ENCODE results near the gene MGLL.

MGLL gene

DNA sequence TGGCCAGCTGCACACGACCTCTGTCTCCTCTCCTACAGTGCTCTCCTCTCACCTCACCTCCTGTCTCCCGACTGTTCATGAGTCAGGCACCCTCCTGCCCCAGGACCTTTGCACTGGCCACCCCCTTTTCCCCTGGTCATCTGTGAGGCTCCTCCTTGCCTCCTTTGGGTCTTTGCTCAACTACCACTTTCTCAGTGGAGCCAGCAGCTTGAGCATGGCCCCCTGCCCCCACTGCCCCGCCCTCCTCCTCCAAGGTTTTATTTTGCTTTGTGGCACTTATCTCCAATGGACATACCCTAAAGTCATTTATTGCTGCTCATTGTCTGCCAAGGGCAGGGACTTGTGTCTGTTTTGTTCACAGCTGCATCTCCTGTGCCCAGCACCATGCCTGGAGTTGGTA lies 64.3 kb downstream of the MGLL start:
- no peak for DNase-seq (ENCODE audit: low read depth in 3 of 3)

DNA sequence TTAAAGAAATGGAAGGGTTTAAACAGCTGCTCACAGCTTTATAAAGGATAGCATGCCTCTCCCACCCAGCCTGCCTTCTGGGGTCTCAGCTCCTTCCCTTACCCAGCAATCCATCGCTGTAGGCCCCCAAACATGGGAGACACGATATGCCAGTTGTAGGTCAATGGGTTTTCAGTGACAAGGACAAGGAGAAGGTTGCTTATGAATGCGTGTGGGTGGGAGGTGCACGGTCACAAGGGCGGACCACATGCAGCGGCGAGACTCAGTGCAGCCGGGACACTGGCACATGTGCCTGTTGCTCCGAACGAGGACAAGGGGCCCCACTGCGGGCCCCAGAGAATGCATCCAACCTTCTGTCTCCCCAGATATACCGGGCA lies 67.0 kb downstream of the MGLL start:
- no peak for DNase-seq (ENCODE audit: low read depth in 3 of 3)

DNA sequence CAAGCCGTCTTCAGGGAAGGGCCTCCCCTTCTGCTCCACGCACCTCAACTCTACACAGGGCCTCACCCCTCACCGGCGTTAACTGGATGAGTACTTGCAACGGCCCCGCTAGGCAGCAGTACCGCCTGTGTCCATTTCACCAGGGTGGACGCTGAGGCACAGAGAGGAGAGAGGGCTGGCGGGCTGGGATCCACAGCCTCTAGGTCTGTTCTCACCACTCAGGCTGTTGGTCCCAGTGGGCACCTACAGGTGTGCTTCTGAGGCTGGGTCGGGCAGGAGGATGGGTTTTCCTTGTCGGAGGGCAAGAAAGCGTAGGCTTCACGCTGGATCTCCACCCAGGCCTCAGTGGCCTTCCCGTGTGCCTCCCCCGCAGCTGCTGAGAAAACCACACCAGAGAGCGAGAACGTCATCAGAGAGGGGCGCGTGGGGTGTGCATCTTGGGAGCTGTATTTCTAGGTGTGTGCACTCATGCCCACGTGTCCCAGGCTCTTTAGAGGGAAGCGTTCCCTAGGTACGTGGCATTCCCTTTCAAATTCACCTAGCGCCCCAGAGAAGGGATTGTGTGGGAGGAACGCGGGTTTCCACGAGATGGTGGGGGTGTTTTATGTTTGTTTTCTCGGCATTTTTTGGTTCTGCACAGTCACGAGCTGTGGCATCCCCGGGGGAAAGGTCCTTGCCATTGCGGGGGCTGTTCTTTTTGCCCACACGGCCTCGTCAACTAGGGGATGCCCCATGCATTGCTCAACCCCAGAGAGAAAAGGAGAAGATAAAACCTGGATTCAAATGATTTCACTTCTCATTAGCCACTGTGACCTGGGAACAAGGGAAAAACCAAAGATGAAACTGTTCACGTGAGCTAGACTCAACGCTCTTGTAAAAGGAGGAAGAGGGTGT lies 67.7 kb downstream of the MGLL start:
- DNase-seq (ENCODE audit: low read depth in 3 of 3): peak in 1 of 3 experiments; percentile 22

DNA sequence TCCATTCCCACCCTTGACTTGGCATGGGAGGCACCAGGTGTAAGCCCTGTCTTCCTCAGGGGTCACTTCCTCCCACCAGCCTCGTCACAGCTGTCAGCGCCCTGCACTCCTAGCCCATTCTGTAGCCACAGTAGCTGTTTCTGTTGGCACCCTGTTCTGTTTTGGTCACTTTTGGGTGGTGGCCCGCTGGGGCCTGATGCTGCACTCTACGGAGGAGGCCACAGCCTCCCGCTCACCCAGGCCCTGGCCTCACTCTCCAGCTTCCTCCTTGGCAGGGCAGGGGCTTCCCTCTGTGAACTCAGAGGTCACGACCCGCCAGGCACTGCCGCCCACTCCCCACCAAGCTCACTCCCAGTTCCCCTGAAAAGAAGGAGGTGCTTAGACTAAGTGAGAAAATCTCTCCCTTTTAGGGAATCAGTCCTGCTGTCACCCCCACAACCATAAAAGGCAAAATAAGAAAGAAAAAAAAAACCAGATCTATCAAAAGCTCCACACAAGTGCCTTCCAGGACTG lies 68.4 kb downstream of the MGLL start:
- DNase-seq (ENCODE audit: low read depth in 3 of 3): no peak

DNA sequence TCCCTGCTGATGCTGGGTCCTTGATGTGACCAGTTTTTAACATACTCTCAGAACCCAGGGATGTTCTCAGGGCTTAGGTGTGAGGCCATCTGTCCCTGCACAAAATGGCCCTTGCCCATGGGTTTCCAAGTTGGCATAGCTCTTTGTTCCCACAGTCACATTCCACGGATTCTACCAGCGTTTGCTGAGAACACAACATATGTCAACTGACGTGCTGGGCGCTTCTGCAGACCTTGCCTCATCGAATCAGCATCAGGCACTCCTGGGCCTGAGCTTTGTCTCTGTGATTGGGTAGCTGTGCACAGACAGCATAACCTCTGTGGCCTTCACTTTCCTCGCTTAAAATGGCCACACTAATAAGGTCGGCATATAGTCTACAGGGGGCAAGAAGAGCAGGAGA lies 69.0 kb downstream of the MGLL start:
- DNase-seq (ENCODE audit: low read depth in 3 of 3): no peak

DNA sequence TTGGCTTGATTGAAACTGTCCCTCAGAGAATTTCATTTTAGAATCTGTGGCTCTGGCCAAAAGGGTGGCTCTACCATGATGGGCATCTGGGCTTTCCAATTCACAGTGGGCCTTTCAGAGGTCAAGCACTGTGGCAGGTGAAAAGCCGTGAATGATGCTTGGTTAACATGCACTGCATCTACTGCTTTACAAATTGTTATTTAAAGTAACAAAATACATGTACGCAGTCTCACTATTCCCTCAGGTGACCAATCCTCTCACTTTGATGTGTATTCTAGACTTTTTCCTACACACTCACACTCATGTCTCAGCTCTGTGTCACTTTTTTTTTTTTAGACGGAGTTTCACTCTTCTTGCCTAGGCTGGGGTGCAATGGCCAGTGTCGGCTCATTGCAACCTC lies 70.5 kb downstream of the MGLL start:
- no peak for DNase-seq (ENCODE audit: low read depth in 3 of 3)

DNA sequence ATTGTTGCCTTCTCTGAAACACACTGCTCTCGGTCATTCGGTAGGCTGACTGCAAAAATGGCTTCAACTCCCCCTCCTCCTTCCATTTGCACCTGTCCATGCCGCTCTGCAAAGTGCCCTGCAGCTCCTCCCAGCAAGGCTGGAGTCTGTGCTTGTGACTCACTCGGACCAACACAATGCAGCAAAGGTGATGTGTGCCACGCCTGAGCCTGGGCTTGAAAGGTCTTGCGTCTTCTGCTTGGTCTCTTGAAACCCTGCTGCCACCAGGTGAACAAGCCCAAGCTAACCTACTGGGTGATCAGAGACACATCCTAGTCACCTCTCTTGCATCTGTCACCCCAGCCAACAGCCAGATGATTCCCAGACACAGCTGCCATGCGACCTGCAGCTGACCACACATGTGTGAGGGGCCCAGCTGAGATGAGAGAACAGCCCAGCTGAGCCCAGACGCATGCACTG lies 71.1 kb downstream of the MGLL start:
- no peak for DNase-seq (ENCODE audit: low read depth in 3 of 3)

DNA sequence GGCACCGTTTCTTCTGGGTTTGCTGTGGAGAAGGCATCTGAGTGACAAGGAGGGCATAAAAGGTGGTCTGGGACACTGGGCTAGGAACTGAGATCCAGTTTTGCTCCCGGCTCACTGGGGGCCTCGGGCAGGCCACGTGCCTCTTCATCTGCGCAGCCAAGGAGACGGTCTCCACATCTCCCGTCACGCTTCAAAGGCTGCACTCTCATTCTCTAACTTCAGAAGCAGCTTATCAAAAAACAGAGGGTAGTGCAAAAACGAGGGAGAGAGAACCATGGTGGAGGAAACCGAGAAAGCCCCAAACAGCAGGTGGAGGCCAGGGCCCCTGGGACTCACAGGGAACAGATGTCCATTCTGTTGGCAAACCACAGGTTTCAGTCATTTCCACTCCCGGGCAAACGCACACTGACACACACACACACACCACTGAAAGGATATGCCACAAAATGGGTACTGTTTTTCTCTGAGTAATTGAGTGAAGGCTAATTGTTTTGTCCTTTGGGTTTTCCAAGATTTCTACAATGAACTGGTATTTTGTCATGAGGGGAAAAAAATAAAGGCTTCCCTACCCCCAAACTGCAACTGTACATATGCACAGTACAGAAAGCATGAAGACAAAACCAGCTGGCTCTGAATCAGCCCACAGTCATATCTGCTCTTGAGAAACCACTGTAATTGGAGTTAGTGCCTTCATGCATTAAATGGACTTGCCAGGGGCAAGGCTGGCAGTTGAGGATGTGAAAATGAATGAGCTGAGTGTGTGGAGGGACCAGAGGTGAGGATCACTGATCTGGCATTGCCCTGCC lies 71.9 kb downstream of the MGLL start:
- no peak for DNase-seq (ENCODE audit: low read depth in 3 of 3)

DNA sequence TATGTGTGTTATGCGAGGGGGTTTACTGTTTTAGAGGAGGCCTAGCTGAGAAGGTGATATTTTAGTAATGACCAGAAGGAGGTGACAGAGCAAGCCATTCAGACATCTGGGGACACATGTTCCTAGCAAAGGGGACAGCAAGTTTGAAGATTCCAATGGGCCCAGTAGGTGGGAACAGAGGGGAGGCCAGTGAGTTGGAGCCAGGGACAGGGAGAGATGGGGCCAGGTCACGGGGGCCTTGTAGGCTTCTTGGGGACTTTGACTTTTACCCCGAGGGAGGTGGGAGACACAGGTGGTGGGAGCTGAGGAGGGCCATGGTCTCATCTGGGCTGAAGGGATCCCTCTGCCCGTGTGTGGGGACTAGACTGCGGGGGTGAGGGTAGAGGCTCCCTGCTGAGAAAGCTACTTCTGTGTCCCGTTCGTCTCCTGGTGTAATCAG lies 72.5 kb downstream of the MGLL start:
- no peak for DNase-seq (ENCODE audit: low read depth in 3 of 3)

DNA sequence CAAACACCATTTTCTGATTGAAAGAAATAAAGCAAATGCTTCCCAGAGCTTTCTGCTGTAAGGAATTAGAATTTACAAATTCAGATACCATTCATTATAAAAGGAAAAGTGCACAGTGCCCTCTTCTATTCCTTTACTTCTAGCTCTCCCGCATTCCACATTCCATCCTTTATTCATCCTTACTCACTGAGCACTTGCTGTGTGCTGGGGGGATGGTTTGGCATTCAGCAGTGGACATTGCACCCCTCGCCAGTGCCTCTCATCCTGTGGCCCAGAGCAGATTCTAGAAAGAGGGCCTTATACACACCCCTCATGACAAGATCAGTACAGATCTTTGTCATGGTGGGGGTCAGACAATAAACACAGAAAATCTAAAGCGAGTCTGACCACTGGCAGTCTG lies 73.0 kb downstream of the MGLL start:
- DNase-seq (ENCODE audit: low read depth in 3 of 3): no peak

DNA sequence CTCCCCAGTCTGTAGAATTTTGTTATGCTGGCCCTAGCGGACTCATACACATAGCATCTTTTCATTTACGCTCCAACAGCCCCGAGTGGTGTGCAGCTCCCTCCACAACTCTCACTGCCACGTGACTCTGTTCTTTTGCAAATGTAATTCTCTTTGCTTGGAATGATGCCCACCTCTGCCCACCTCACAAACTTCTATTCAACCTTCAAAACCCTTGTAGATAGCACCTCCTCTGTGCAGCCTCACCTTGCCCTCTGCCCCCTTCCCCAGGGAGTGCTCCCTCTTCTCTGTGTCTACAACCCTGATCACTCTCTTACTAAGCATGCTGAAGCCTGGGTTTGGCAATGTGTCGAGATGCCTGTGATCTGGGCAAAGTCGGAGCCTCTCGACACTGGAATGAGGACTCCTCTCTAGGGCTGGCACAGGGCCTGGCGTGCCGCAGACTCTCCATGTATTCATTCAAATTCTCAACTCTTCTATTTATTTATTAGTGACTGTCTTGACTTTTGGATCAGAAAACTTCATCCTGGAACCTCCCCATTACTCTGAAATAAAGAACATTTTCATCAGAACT lies 73.5 kb downstream of the MGLL start:
- DNase-seq (ENCODE audit: low read depth in 3 of 3): no peak

DNA sequence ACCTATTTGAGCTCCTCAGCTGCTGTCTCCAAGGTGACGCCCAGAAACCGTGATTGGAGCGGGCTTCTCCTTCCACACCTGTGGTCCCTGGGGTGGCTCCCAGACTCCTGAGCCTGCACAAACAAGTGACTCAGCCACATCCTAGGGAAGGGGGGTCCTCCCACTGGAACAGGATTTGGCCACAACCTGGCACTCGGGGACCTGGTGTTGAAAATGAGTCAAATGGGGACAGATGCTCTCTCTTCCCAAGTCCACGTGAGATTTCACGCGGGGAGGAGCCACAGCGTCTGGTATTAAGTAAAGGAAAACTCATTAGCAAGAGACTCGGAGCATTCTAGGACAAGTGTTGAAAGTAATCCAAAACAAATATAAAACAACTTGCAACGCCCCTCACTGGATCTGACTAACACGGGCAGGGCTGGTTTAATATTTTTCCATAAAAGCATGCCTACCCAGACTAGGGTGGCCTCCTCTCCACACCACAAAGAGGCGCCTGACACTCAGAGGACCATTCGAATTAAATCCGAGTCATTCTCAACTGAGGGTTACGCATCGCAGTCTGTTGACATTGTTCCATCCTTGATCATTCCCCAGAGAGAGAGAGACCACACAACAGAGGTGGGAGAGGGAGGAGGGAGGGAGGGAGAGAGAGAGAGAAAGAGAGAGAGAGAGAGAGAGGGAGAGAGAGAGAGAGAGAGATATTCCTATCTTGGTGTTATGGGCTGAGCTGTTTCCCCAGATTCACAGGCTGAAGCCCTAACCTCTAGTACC lies 74.4 kb downstream of the MGLL start:
- no peak for DNase-seq (ENCODE audit: low read depth in 3 of 3)

DNA sequence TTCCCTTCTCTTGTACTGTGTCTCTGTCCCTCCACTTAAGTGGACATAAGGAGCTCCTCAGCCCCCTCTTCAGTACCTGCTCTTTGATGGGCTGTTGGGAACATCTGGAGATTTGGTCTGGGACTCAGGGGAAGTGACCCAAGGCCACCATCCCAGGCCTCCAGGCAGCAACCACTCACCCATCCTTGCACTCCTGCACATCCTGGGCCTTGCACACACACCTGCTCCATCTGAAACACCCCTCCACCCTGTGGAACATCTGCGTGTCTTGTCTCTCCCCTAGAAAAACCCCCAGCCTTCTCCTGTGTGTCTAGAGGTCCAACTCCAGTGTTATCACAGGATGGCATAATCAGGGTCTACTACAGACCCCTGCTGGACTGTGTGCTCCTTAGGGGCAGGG lies 75.2 kb downstream of the MGLL start:
- no peak for DNase-seq (ENCODE audit: low read depth in 3 of 3)

DNA sequence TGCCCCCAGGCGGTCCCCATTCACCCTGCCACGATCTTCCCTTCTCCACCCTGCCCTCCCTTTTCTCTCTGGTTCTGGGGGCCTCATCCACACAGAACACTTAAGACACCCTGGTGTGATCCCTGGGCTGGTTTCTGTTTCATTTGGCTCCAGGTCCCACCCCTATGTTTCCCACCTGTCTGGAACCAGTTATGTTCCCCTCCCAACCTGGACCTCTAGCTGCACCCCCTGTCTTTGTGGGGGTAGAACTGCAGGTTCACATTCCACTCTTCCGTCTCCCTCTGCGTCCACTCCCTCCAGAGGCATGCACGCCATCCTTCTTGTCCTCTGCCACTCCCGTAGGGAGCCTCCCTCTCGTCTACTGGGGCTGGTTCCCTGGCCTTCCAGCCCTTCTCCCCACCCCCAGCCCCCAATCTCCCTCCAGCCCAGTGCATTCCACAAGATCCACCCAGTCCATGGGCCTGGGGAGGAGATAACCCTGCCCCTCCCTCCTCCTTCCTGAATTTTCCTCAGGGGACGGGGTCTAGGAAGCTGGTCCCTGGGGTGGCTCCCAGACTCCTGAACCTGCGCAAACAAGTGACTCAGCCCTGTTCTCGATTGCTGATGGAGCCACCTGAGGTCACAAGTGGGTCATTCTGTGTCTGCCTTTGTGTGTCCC lies 75.8 kb downstream of the MGLL start:
- DNase-seq (ENCODE audit: low read depth in 3 of 3): no peak

DNA sequence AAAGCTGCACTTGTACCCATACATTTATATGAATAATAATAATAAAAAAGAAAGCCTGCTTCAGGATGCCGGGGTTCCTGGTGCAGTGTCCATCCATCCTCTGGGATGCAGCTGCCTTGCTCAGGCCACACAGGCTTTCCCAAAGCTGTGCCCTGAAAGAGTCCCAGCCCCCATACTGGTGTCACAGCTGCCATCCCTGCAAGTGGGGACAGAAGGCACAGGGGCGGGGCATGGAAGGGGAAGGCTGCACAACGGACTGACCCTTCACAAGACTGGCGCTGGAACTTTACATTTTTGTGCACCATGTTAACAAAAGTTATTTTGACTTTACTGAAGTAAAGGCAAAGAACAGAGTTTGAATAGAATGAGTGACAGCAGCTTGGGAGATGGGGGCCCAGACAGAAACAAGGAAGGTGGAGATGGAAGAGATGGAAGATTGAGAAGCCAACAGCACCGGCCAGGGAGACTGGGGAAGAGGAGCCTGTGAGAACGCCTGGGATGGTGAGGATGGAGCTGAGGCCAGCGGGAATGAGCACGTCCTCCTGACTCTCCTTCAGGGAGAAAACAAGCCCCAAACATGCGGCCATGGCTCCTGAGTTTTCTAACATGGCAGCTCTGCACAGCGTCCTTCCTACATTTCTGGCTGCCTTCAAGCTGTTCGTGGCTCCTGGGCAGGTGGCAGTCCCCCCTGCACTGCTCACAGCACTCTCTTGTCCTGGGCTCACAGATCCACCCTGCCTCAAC lies 76.5 kb downstream of the MGLL start:
- no peak for DNase-seq (ENCODE audit: low read depth in 3 of 3)

DNA sequence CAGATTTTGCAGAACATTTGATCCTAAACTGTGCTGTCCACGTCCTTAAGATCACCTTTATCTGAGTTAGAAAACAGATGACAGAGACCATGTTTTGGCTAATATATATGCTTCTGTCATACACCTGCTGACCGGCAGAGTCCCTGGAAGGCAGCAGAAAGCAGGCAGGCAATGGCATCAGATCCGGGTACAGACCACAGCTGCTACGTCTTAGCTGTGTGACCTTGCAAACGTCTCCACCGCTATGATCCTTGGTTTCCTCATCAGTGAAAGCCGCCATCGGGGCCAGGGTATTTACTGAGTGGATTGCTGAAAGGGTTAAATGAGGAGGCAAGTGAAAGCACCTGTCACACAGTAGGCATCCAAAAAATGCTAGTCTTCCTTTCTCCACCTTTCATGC lies 77.4 kb downstream of the MGLL start:
- DNase-seq (ENCODE audit: low read depth in 3 of 3): no peak

DNA sequence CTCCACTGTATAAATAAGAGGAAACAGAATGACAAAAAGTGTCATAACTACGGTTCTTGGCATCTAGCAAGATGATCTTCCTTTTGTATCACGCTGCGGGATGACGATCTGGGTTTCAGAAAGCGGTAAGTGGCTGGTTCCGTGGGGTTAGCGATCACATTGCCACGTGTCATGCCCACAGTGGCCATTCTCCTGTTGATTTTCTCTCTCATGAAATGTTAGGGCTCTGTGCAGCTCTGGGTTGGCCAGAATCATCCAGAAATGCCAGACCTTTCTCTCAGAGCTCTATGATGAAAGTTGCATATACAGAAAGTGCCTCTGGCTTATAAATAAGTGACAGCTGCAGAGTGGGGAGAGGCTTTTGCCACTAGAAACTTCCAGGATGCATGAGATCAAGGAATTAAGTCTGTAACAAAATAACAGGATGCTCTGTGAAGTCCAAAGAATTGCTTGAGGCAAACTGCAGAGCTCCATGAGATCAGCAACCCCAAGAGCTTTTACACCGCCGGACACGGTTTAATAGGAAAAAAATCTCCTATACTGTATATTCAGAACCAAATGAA lies 78.0 kb downstream of the MGLL start:
- no peak for DNase-seq (ENCODE audit: low read depth in 3 of 3)

DNA sequence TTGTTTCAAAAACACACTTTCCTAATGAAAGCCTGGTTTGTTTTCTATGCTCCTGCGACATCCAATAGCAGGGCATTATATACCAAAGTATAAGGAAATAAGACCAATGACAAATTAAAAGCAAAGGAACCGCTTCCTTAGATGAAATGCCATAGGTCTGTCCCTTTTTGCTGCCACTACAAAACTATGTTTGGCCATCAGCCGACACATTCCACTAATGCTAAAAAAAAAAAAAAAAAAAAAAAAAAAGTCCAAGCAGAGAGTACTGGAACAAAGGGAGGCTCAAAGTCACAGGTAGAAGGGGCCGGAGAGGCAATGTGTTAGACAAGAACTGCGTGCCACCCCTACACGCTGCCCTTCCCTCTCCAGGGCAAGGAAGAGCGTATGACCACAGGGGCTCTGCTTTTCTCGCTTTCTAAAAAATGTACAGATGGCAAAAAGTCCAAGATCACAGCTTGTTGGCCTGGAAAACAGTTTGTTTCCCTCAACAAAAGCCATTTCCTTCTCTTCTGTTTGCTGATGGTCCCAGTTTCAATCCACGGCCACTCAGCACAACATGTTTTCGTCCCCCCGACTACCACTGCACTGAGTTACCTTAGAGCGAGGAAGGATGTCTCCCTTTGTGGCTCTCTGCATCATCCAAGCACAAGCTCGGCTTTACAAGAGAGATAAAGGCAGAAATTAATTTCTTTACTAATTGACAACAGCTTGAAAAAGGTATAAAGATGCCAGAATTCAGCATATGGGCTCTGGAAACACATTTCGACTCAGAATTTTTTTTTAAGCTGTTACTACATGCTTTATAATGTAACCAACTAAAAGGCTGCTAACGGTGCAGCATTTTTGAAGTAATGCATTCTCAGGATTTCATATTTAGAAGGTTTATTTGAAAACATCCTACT lies 78.7 kb downstream of the MGLL start:
- DNase-seq (ENCODE audit: low read depth in 3 of 3): no peak

DNA sequence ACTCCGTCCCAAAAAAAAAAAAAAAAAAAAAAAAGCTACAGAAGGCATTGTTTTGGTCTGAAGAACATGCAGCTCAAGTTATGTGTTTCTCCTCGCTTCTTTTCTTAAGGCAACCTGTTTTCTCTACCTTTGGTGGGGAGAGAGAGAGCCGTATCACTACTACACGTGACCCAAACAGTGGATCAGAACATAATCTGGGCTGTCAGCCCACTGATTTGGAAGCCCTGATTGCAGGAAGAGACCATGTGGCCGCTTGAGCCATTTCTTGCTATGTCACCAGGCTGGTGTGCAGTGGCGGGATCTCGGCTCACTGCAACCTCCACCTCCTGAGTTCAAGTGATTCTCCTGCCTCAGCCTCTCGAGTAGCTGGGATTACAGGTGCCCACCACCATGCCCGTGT lies 79.7 kb downstream of the MGLL start:
- DNase-seq (ENCODE audit: low read depth in 3 of 3): no peak
